GM12864 (cell line): ENCODE results near the gene SLC44A1.

ENCODE experiments used
- DNase-seq: peaks from one replicate; pipeline ENCODE4 v3.0.0-alpha.2; 2011; ENCODE audit warnings: low read depth
- H3K4me3 ChIP-seq: 2 replicates; pipeline ENCODE4 v1.5.1; 2011; ENCODE audit warnings: mild to moderate bottlenecking, low read depth, low read length, control low read depth
- TF ChIP-seq, protein P1 (sequence below): IDR thresholded peaks from 2 replicates; pipeline ENCODE4 v1.5.1; 2011; ENCODE audit warnings: low read depth, mild to moderate bottlenecking, moderate library complexity, low read length, control low read depth, inconsistent platforms; ENCODE audit errors: missing control alignments

SLC44A1 gene

DNA sequence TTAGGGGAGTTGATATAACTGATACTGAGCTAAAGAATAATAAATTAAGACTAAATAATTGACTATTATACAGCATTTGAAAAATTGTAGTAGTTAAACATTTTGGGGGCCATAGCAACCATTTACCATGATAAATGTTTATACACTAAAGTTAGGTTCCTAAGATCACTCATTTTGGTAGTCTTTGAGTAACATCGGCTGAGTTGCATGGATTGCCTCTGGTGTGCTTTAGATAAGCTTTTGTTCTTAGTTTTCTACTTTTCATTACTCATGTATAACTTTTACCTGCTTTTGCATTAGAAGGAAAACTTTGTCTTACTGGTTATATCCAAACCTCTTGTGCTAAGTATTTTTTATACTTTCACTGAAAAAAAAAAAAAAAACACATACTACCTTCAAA lies 101.2 kb downstream of the SLC44A1 start:
- H3K4me3 ChIP-seq = no peak overlapping the region

DNA sequence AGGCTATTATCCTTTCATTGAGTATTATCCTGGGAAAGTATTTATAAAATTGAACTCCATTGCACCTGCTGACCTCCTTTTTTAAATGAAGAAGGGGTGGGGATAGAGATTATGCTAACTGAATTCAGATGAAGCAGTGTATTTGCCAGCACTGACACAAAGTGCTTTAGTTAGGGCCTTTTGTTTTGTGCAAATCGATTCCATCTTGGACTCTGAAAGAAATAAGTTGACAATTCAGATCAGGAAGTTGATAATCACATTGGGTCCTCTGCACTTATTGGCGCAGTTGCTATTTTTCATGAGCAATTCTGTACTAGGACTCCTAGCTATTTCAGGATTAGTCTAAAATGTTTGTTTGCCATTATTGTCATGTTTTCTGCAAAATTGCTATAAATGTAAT lies 101.8 kb downstream of the SLC44A1 start:
- no peak for DNase-seq
- TF ChIP-seq, protein P1, sequence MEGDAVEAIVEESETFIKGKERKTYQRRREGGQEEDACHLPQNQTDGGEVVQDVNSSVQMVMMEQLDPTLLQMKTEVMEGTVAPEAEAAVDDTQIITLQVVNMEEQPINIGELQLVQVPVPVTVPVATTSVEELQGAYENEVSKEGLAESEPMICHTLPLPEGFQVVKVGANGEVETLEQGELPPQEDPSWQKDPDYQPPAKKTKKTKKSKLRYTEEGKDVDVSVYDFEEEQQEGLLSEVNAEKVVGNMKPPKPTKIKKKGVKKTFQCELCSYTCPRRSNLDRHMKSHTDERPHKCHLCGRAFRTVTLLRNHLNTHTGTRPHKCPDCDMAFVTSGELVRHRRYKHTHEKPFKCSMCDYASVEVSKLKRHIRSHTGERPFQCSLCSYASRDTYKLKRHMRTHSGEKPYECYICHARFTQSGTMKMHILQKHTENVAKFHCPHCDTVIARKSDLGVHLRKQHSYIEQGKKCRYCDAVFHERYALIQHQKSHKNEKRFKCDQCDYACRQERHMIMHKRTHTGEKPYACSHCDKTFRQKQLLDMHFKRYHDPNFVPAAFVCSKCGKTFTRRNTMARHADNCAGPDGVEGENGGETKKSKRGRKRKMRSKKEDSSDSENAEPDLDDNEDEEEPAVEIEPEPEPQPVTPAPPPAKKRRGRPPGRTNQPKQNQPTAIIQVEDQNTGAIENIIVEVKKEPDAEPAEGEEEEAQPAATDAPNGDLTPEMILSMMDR = no peak
- no peak overlapping the region for H3K4me3 ChIP-seq

More for the DNA sequence above, 101.2 kb downstream of the SLC44A1 start:
- TF ChIP-seq, protein P1 = no peak
- no peak for DNase-seq

DNA sequence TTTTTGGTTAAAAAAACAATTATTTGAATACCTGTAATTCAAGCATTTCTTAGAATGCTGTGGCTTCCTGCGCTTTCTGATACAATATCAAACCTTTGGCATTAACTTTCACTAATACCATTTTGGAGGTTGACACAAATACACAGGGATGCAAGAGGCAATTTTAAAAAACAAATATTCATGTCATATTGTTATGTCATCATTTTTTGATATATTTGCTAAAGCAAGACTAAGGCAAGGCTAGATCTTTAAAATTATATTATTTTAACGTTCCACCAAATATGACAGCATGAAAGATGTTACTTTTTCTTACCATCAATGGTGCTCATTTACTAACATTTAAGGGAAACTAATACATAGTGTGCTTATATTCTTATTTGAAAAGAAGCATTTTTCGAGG lies 110.0 kb downstream of the SLC44A1 start:
- H3K4me3 ChIP-seq = no peak overlapping the region
- no peak for DNase-seq
- TF ChIP-seq, protein P1 = no peak

DNA sequence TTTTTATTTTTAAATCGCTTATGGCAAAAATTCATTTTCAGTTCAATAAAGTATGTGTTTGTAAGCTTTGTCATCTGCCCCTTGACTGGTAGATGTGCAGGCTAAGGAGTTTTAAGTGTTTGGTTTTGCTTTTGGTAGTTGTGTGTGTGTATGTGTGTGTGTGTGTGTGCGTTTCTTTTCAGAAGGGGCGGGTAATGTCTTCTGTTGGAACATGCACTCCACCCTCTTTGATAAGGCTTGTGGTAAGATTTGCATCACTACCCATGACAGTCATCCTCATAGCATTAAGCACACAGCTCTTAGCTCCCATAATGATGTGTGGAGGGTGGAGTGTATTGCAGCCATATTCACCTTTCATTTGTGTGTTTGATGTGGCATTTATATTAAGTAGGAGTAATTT lies 111.3 kb downstream of the SLC44A1 start:
- TF ChIP-seq, protein P1 = peak; percentile 18
- DNase-seq = peak; percentile 50

DNA sequence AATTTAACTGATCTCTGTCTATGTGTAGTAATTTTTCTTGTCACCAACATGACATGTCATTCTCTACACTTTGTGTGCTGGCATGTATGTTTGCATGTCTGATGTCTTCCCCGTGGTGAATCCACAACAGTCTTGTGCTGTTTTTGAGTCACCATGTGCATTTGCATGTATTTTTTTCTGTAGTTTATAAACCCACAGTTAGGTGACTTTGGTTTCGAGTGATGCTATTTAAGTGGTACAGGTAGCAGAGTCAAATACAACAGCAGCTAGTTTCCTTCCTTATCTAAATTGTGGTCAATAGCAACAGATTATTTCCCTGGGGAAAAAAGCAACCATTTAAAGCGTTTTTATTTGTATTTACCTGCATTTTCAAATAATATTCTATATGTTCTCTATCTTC lies 113.5 kb downstream of the SLC44A1 start:
- TF ChIP-seq, protein P1 = no peak
- no peak overlapping the region for H3K4me3 ChIP-seq
- peak; percentile 78 for DNase-seq

More for the DNA sequence above, 111.3 kb downstream of the SLC44A1 start:
- no peak overlapping the region for H3K4me3 ChIP-seq

DNA sequence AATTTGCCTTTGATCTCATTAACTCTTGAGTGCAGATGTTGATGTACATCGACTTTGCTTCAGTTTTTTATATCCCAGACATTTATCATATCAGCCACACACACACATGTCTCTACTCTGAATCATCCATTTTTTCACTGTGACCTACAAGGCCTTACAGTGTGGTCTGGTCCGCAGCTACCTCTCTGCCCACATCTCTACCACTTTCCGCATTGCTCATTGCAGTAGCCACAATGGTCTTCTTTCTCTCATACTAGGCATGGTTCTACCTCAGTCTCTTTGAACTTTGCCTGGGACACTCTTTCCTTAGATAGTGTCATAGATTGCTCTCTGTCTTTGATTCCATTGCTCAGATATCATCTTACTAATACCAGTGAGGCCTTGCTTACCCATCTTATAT lies 115.4 kb downstream of the SLC44A1 start:
- TF ChIP-seq, protein P1 = no peak
- H3K4me3 ChIP-seq = no peak overlapping the region
- peak; percentile 8 for DNase-seq

DNA sequence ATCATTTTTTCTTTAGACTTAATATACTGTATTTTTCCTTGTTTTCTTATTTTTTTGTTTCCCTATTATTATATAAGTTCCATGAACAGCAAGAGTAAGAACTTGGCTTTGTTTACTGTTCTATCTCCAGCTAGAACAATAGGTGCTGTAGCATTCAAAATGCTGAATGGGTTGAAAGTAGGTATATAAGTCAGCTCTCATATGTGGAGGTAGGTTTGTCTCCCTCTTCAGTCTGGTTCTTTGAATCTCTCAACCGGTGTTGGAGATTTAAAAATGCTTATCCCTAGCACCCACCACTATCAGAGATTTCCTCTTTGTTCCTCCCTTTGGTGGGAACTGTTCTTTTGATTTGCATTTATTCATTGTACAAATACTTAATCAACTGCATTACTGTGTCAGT lies 115.9 kb downstream of the SLC44A1 start:
- TF ChIP-seq, protein P1 = no peak
- DNase-seq = no peak
- H3K4me3 ChIP-seq = no peak overlapping the region
